Endothelial cell of umbilical vein (primary cell): Measurements from ENCODE around the gene IKZF3. TPM values are rescaled to one million over a fixed set of nuclear protein-coding genes. Genes with fewer than 3 reads are reported as not detected.

Source experiments
- BruUV-seq: library from RNA; stranded (reverse); fragments of 400-500 nt; replicated peaks from 2 replicates; lab custom pipeline; 2021; lab: Mats Ljungman, UMichigan
- CTCF ChIA-PET: fragments of 300-600, 350-600 bp; sonication (Branson Sonifier 250); formaldehyde crosslinking; loops from one replicate; lab custom pipeline; 2021; ENCODE audit warnings: antibody characterized with exemption, inconsistent platforms; lab: Charles Lee
- POLR2A ChIA-PET: fragments of 300-600, 350-600 bp; sonication (Branson Sonifier 250); formaldehyde crosslinking; loops from one replicate; lab custom pipeline; 2021; ENCODE audit warnings: antibody characterized with exemption, inconsistent platforms; lab: Charles Lee
- DNase-seq: peaks from one replicate; pipeline ENCODE4 v3.0.0-alpha.2; 2011; ENCODE audit warnings: low read depth, low spot score
- FAIRE-seq: peaks from 2 replicates; lab custom pipeline; 2011; peaks lifted over from hg19 to GRCh38; lab: Jason Lieb, UNC
- H2AFZ ChIP-seq: 2 replicates; pipeline ENCODE4 v1.6.0; 2012; ENCODE audit warnings: low read depth, low read length, control low read depth, inconsistent platforms
- H3K27ac ChIP-seq: 2 replicates; pipeline ENCODE4 v1.5.1; 2011; ENCODE audit warnings: low read depth, mild to moderate bottlenecking, control low read depth, low read length, moderate library complexity; ENCODE audit not compliant: insufficient read depth
- H3K27me3 ChIP-seq, 2 experiments: 2 replicates each; pipeline versions ENCODE4 v1.6.0 to v1.6.1; 2011; ENCODE audit warnings: low read length in 2 of 2, mixed read lengths in 1 of 2; ENCODE audit not compliant: control insufficient read depth in 2 of 2, insufficient read depth in 2 of 2
- H3K36me3 ChIP-seq, 2 experiments: 2 replicates in 1 of 2; 3 replicates in 1 of 2; pipeline ENCODE4 v1.5.1; 2011; ENCODE audit warnings: low read length in 2 of 2, mild to moderate bottlenecking in 1 of 2, moderate library complexity in 1 of 2; ENCODE audit not compliant: control insufficient read depth in 2 of 2, insufficient read depth in 2 of 2; ENCODE audit errors: extremely low read depth in 1 of 2
- H3K4me1 ChIP-seq: 3 replicates; pipeline ENCODE4 v1.5.1; 2011; ENCODE audit warnings: mild to moderate bottlenecking, low read length; ENCODE audit not compliant: control insufficient read depth, insufficient read depth; ENCODE audit errors: extremely low read depth
- H3K4me2 ChIP-seq: 2 replicates; pipeline ENCODE4 v1.6.1; 2011; ENCODE audit warnings: low read length, control low read depth, mixed read lengths; ENCODE audit not compliant: insufficient read depth
- H3K4me3 ChIP-seq, 3 experiments: fragments of 200-600 bp in 1 of 3; sonication (generic), shearing (Covaris generic) in 1 of 3; replicated peaks in 1 of 3; 2 replicates each; pipeline ENCODE4 v1.5.1; 2011 to 2016; ENCODE audit warnings: control low read depth in 3 of 3, low read length in 3 of 3, mild to moderate bottlenecking in 2 of 3, inconsistent platforms in 1 of 3, low read depth in 1 of 3, moderate library complexity in 1 of 3; ENCODE audit not compliant: insufficient read depth in 1 of 3
- H3K79me2 ChIP-seq: 2 replicates; pipeline ENCODE4 v1.6.0; 2012; ENCODE audit warnings: low read length, inconsistent platforms; ENCODE audit not compliant: control insufficient read depth, insufficient read depth
- H3K9ac ChIP-seq: replicated peaks from 2 replicates; pipeline ENCODE3; 2011; ENCODE audit warnings: low read length, control low read depth; ENCODE audit not compliant: insufficient read depth; ENCODE audit errors: extremely low read depth
- H3K9me1 ChIP-seq: replicated peaks from 3 replicates; pipeline ENCODE4 v1.6.0; 2011; ENCODE audit warnings: mild to moderate bottlenecking, low read length; ENCODE audit not compliant: control insufficient read depth, insufficient read depth; ENCODE audit errors: extremely low read depth
- H3K9me3 ChIP-seq: replicated peaks from 2 replicates; pipeline ENCODE4 v1.5.1; 2012; ENCODE audit warnings: low read length, inconsistent platforms; ENCODE audit not compliant: control insufficient read depth, insufficient read depth
- H4K20me1 ChIP-seq: replicated peaks from 2 replicates; pipeline ENCODE3; 2011; ENCODE audit warnings: mild to moderate bottlenecking, low read length; ENCODE audit not compliant: control insufficient read depth, insufficient read depth; ENCODE audit errors: extremely low read depth
- CTCF ChIP-seq, 2 donors: IDR thresholded peaks; 1 replicate in 1 of 2; 2 replicates in 1 of 2; pipeline ENCODE4 v1.5.1; 2011; ENCODE audit warnings: low read length in 2 of 2, mild to moderate bottlenecking in 2 of 2, moderate library complexity in 2 of 2, control low read depth in 1 of 2, inconsistent platforms in 1 of 2, low read depth in 1 of 2; ENCODE audit not compliant: insufficient read depth in 1 of 2; ENCODE audit errors: extremely low read depth in 1 of 2
- EZH2 ChIP-seq: IDR thresholded peaks from 2 replicates; pipeline ENCODE4 v1.6.1; 2012; ENCODE audit warnings: borderline replicate concordance, low read depth, mild to moderate bottlenecking, moderate library complexity, low read length, inconsistent platforms; ENCODE audit not compliant: severe bottlenecking
- FOS ChIP-seq: IDR thresholded peaks from 2 replicates; pipeline ENCODE4 v1.6.1; 2011; ENCODE audit warnings: mild to moderate bottlenecking, low read length, moderate library complexity, borderline replicate concordance; ENCODE audit not compliant: insufficient read depth
- GATA2 ChIP-seq: IDR thresholded peaks from 2 replicates; pipeline ENCODE4 v1.7.0; 2011; ENCODE audit warnings: low read depth, mild to moderate bottlenecking, moderate library complexity, mixed read lengths, low read length; ENCODE audit not compliant: insufficient read length, insufficient read depth
- JUN ChIP-seq: IDR thresholded peaks from 2 replicates; pipeline ENCODE4 v1.6.1; 2011; ENCODE audit warnings: borderline replicate concordance, low read depth; ENCODE audit not compliant: insufficient read length, insufficient read depth
- MAX ChIP-seq: IDR thresholded peaks from 2 replicates; pipeline ENCODE4 v1.6.1; 2011; ENCODE audit not compliant: insufficient read depth, insufficient read length
- MYC ChIP-seq: IDR thresholded peaks from one replicate; pipeline ENCODE4 v1.6.1; 2011; ENCODE audit warnings: mild to moderate bottlenecking, low read depth, low read length
- POLR2A ChIP-seq: IDR thresholded peaks from 2 replicates; pipeline ENCODE4 v1.6.1; 2012; ENCODE audit warnings: low read depth, mild to moderate bottlenecking, control low read depth, low read length
- POLR2AphosphoS5 ChIP-seq: IDR thresholded peaks from 2 replicates; pipeline ENCODE4 v1.6.1; 2012; ENCODE audit warnings: low read depth, mild to moderate bottlenecking, control low read depth, low read length, moderate library complexity; ENCODE audit not compliant: insufficient read depth
- dilution Hi-C: fragments of 300-500 bp; cut with MboI; formaldehyde crosslinking; loops from one replicate; pipeline ENCODE4 v1.15.0; 2019; ENCODE audit warnings: low sequenced_read_pairs; ENCODE audit not compliant: extremely low pct_ligation_motif_present
- intact Hi-C: fragments of 100-400 bp; cut with micrococcal nuclease; formaldehyde crosslinking; loops from one replicate; pipeline ENCODE4 v1.10.0; 2022
- polyA plus RNA-seq, 4 experiments: library from polyadenylated mRNA; depleted of rRNA in 3 of 4; stranded (reverse) in 3 of 4; unstranded in 1 of 4; fragments of >200 nt; gene quantifications; 2 replicates each; pipeline versions ENCODE4 v1.2.1 to v1.2.3, GENCODE V29; 2011 to 2012; ENCODE audit warnings: missing spikeins in 1 of 4
- total RNA-seq: library from RNA; stranded (reverse); gene quantifications from 2 replicates; pipeline ENCODE4 v1.2.3, GENCODE V29; 2021

The IKZF3 gene
- total and polyA plus RNA-seq, 2 donors (not counting 3 experiments of a cell fraction or from before 2014, with no cell fraction given): not detected

- Histone ChIP-seq H3K79me2 (no peaks in the 10 kb centered on the region), H2AFZ (no peak overlapping the region), H3K9me1 (no peaks in the 10 kb centered on the region), H3K27ac (no peak overlapping the region), H4K20me1 (no peaks in the 10 kb centered on the region), H3K4me3 (no peak overlapping the region), H3K9ac (no peak overlapping the region), H3K4me1 (no peaks in the 10 kb centered on the region), H3K36me3 (no peaks in the 10 kb centered on the region), H3K9me3 (no peaks in the 10 kb centered on the region), H3K27me3 (peaks cover 49 to 61% of the 10 kb centered on the region in 2 experiments), H3K4me2 (no peak overlapping the region)
- TF ChIP-seq POLR2AphosphoS5: no peak
- no peak for TF ChIP-seq FOS
- no peak for TF ChIP-seq MAX
- no peak for TF ChIP-seq CTCF (IDR thresholded peaks at IDR 0.05; ENCODE audit: extremely low read depth in 1 of 2, insufficient read depth in 1 of 2, low read depth in 1 of 2, low read length in 2 of 2)
- TF ChIP-seq POLR2A: no peak
- no peak for TF ChIP-seq EZH2
- no peak for TF ChIP-seq GATA2
- no peak for TF ChIP-seq JUN
- no peak for TF ChIP-seq MYC
- FAIRE-seq (no peak), DNase-seq (no peak)
- intact Hi-C loops: no loop called here
- dilution Hi-C loops: no loop called here
- ChIA-PET CTCF (interaction anchor here (1.4 kb wide), 1 partner anchor 19 kb away, joined by 4 read pairs; no protein-coding TSS in a partner anchor), POLR2A (no interaction called here)
- BruUV-seq: no TSS peak
Measured at GRCh38 chr17:39777534-39778365, 86.4 kb downstream of the IKZF3 start.
